Measurements from ENCODE around the gene TRPM2.

GRCh38 chr21:44456214-44456914, 102.9 kb downstream of the TRPM2 start:
- TF ChIP-seq POLR2A (IDR thresholded peaks at IDR 0.05; ENCODE audit: low read length) (no peak), GATA1 (IDR thresholded peaks at IDR 0.05; ENCODE audit: low read depth, low read length) (no peak)
